ENCODE results near the gene MAF.

Gene MAF

DNA sequence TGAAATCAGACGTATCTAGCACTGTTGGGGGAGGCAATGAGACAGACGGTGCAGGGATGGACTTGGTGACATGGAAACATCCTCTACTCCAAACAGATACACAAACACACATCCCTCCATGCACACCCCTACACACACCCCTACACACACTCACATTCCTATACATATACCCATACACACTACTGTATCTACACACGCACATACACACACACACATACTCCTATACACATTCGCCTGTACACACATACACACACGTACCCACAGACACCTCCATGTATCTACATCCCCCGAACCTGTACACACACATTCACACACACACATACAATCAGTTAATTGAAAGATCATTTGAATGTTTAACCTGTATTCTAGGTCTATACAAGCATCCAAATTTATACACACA is 53.5 kb downstream of the MAF start:
- TF ChIP-seq, protein P1, sequence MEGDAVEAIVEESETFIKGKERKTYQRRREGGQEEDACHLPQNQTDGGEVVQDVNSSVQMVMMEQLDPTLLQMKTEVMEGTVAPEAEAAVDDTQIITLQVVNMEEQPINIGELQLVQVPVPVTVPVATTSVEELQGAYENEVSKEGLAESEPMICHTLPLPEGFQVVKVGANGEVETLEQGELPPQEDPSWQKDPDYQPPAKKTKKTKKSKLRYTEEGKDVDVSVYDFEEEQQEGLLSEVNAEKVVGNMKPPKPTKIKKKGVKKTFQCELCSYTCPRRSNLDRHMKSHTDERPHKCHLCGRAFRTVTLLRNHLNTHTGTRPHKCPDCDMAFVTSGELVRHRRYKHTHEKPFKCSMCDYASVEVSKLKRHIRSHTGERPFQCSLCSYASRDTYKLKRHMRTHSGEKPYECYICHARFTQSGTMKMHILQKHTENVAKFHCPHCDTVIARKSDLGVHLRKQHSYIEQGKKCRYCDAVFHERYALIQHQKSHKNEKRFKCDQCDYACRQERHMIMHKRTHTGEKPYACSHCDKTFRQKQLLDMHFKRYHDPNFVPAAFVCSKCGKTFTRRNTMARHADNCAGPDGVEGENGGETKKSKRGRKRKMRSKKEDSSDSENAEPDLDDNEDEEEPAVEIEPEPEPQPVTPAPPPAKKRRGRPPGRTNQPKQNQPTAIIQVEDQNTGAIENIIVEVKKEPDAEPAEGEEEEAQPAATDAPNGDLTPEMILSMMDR (IDR thresholded peaks at IDR 0.05; ENCODE audit: low read depth, low read length), result no peak
- DNase-seq (ENCODE audit: extremely low read depth, low read depth), result no peak

Data from AG09319 (cell line).